SK-N-SH (cell line): ENCODE measurements around the gene STRIP2. TPM values are rescaled to one million over a fixed set of nuclear protein-coding genes. Genes with fewer than 3 reads are reported as not detected.

Source experiments
- CTCF ChIA-PET: fragments of 300-600, 350-600 bp; formaldehyde crosslinking; extraction: SDS; loops from one replicate; lab custom pipeline; 2021; lab: Yijun Ruan, JAX
- POLR2A ChIA-PET: fragments of 350-600 bp; sonication (Branson Sonifier 250); formaldehyde crosslinking; extraction: SDS; loops from one replicate; lab custom pipeline; 2020; ENCODE audit warnings: antibody characterized with exemption, inconsistent platforms; lab: Yijun Ruan, JAX
- DNase-seq: peaks from one replicate; pipeline ENCODE4 v3.0.0; 2012
- H2AFZ ChIP-seq: fragments of 200-600 bp; sonication (generic); 2 replicates; pipeline ENCODE4 v1.8.1; 2016; ENCODE audit warnings: antibody characterized with exemption, mild to moderate bottlenecking, low read depth
- H3F3A ChIP-seq: fragments of 200-600 bp; sonication (generic); replicated peaks from 2 replicates; pipeline ENCODE3; 2016; ENCODE audit warnings: antibody characterized with exemption, mild to moderate bottlenecking; ENCODE audit not compliant: insufficient read depth
- H3K27ac ChIP-seq, 2 experiments: fragments of 200-500 bp in 1 of 2; fragments of 200-600 bp in 1 of 2; sonication (Bioruptor generic) in 1 of 2; sonication (generic), shearing (Covaris generic) in 1 of 2; 2 replicates each; pipeline versions ENCODE4 v1.5.1 to v1.6.1; 2014 to 2016; ENCODE audit warnings: low read depth in 2 of 2, inconsistent platforms in 1 of 2, low read length in 1 of 2, mild to moderate bottlenecking in 1 of 2, mixed read lengths in 1 of 2
- H3K27me3 ChIP-seq: fragments of 200-600 bp; sonication (generic), shearing (Covaris generic); 2 replicates; pipeline ENCODE4 v1.6.1; 2016; ENCODE audit warnings: mixed run types; ENCODE audit not compliant: insufficient read depth
- H3K36me3 ChIP-seq, 2 experiments: fragments of 200-500 bp in 1 of 2; fragments of 200-600 bp in 1 of 2; sonication (Bioruptor generic) in 1 of 2; sonication (generic) in 1 of 2; replicated peaks in 1 of 2; 2 replicates each; pipeline versions ENCODE3 to v1.5.1; 2014 to 2016; ENCODE audit warnings: low read length in 1 of 2, mild to moderate bottlenecking in 1 of 2; ENCODE audit not compliant: insufficient read depth in 2 of 2, control insufficient read depth in 1 of 2
- H3K4me1 ChIP-seq, 2 experiments: fragments of 200-500 bp in 1 of 2; fragments of 200-600 bp in 1 of 2; sonication (Bioruptor generic) in 1 of 2; sonication (generic), shearing (Covaris generic) in 1 of 2; 2 replicates each; pipeline versions ENCODE4 v1.5.1 to v1.6.1; 2014 to 2016; ENCODE audit warnings: low read depth in 1 of 2, low read length in 1 of 2, mixed run types in 1 of 2; ENCODE audit not compliant: insufficient read depth in 2 of 2, control insufficient read depth in 1 of 2
- H3K4me2 ChIP-seq: fragments of 200-600 bp; sonication (generic), shearing (Covaris generic); 2 replicates; pipeline ENCODE4 v1.6.1; 2017; ENCODE audit warnings: mixed run types
- H3K4me3 ChIP-seq, 2 experiments: fragments of 200-500 bp in 1 of 2; fragments of 200-600 bp in 1 of 2; sonication (Bioruptor generic) in 1 of 2; sonication (generic), shearing (Covaris generic) in 1 of 2; 2 replicates each; pipeline versions ENCODE4 v1.5.1 to v1.8.1; 2014 to 2016; ENCODE audit warnings: low read depth in 2 of 2, inconsistent platforms in 1 of 2, low read length in 1 of 2, mild to moderate bottlenecking in 1 of 2, mixed read lengths in 1 of 2, moderate library complexity in 1 of 2
- H3K79me2 ChIP-seq: fragments of 200-600 bp; sonication (generic); 2 replicates; pipeline ENCODE4 v1.8.1; 2017; ENCODE audit warnings: mild to moderate bottlenecking; ENCODE audit not compliant: insufficient read depth
- H3K9ac ChIP-seq: fragments of 200-600 bp; sonication (generic); 2 replicates; pipeline ENCODE4 v1.6.1; 2017; ENCODE audit warnings: mixed run types
- H3K9me2 ChIP-seq: fragments of 200-600 bp; sonication (generic); 2 replicates; pipeline ENCODE4 v1.6.1; 2017; ENCODE audit warnings: mixed run types
- H3K9me3 ChIP-seq: fragments of 200-600 bp; sonication (generic); 2 replicates; pipeline ENCODE4 v1.6.1; 2017; ENCODE audit warnings: mixed run types, mild to moderate bottlenecking, moderate library complexity
- H4K20me1 ChIP-seq: fragments of 200-600 bp; sonication (generic); 2 replicates; pipeline ENCODE4 v1.6.1; 2017; ENCODE audit warnings: mild to moderate bottlenecking, mixed run types; ENCODE audit not compliant: insufficient read depth
- CTCF ChIP-seq: fragments of 200-600 bp; sonication (generic); IDR thresholded peaks from 2 replicates; pipeline ENCODE4 v1.6.1; 2017; ENCODE audit warnings: antibody characterized with exemption, mild to moderate bottlenecking, moderate library complexity
- EP300 ChIP-seq, 2 experiments: IDR thresholded peaks; 2 replicates each; pipeline versions ENCODE4 v1.4.0 to v1.6.1; 2012; ENCODE audit warnings: borderline replicate concordance in 1 of 2, low read depth in 1 of 2, low read length in 1 of 2
- FOXJ3 ChIP-seq: sonication (generic); formaldehyde crosslinking; IDR thresholded peaks from 2 replicates; pipeline ENCODE4 v1.5.1; 2020; ENCODE audit warnings: mild to moderate bottlenecking, missing genetic modification reagents
- FOXM1 ChIP-seq: IDR thresholded peaks from 2 replicates; pipeline ENCODE4 v1.4.0; 2012; ENCODE audit warnings: low read depth, mild to moderate bottlenecking
- GABPA ChIP-seq: IDR thresholded peaks from 2 replicates; pipeline ENCODE4 v1.4.0; 2012; ENCODE audit warnings: low read depth, mild to moderate bottlenecking
- GATA2 ChIP-seq: sonication (generic); formaldehyde crosslinking; IDR thresholded peaks from 2 replicates; pipeline ENCODE4 v1.5.0; 2020; ENCODE audit warnings: mild to moderate bottlenecking, missing genetic modification reagents
- MEF2A ChIP-seq: IDR thresholded peaks from 2 replicates; pipeline ENCODE4 v1.4.0; 2012; ENCODE audit warnings: low read depth, borderline replicate concordance
- MXI1 ChIP-seq: IDR thresholded peaks from 2 replicates; pipeline ENCODE4 v1.6.1; 2012; ENCODE audit warnings: mild to moderate bottlenecking, low read depth, low read length, improper control_type of control experiment
- REST ChIP-seq: IDR thresholded peaks from 2 replicates; pipeline ENCODE4 v1.6.1; 2012; ENCODE audit warnings: mild to moderate bottlenecking, low read depth, low read length, moderate library complexity
- USF2 ChIP-seq: fragments of 150-350 bp; IDR thresholded peaks from 2 replicates; pipeline ENCODE4 v1.6.1; 2017; ENCODE audit warnings: antibody characterized with exemption, low read length, low read depth, borderline replicate concordance
- WGBS: methylation state at CpG from one replicate; pipeline ENCODE4 v1.1.6; 2017; ENCODE audit warnings: low lambda C conversion rate; 5-methylcytosine and 5-hydroxymethylcytosine counted together
- polyA plus RNA-seq, 3 experiments: library from polyadenylated mRNA; depleted of rRNA; stranded (reverse); fragments of >200 nt; gene quantifications; 2 replicates each; pipeline ENCODE4 v1.2.3, GENCODE V29; 2012
- TF ChIP-seq, protein P1 (sequence below): fragments of 150-350 bp; IDR thresholded peaks from 2 replicates; pipeline ENCODE4 v1.6.1; 2016; ENCODE audit warnings: mild to moderate bottlenecking, low read depth, low read length
- TF ChIP-seq, protein P2 (sequence below): IDR thresholded peaks from 2 replicates; pipeline ENCODE4 v1.4.0; 2012; ENCODE audit warnings: low read depth

The STRIP2 gene
- polyA plus RNA-seq, 1 of the 3 experiments (the other 2 are of a cell fraction) = 4.9 TPM

DNA sequence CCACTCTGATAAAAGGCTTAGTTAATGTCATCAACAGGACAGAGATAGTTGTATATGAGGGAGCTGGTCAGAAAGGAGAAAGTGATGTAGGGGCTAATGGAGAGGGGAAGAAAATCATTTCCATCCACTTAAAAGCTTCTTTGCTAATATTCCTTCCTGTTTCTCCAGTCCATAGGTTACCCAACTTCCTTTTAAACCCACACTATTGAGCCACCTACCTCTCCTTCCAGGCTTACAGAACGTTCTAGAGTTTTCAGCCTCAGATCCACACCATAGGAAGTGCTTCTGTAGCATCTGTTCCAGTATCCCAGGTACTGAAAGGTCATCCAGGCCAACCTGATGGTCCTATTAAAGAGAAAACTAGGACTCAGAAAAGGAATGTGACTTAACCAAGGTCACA lies 28.2 kb downstream of the STRIP2 start (continued):
- TF ChIP-seq FOXJ3 (CRISPR knock-in tag) = no peak

- H3K27ac ChIP-seq = no peak overlapping the region
- H3K9ac ChIP-seq = no peak overlapping the region
- H3K4me3 ChIP-seq = no peak overlapping the region
- no peak overlapping the region for H3K4me2 ChIP-seq
- H3F3A ChIP-seq = no peaks in the 10 kb centered on the region
- WGBS = 96% methylated on average over 4 of the region's 4 CpGs
- TF ChIP-seq MXI1 = no peak
- TF ChIP-seq, protein P1, sequence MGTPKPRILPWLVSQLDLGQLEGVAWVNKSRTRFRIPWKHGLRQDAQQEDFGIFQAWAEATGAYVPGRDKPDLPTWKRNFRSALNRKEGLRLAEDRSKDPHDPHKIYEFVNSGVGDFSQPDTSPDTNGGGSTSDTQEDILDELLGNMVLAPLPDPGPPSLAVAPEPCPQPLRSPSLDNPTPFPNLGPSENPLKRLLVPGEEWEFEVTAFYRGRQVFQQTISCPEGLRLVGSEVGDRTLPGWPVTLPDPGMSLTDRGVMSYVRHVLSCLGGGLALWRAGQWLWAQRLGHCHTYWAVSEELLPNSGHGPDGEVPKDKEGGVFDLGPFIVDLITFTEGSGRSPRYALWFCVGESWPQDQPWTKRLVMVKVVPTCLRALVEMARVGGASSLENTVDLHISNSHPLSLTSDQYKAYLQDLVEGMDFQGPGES = no peak
- no peak for TF ChIP-seq MEF2A
- no peak for TF ChIP-seq USF2
- no peak for TF ChIP-seq FOXM1
- no peak for TF ChIP-seq GABPA
- H3K9me2 ChIP-seq = no peaks in the 10 kb centered on the region
- peaks cover 0 to 11% of the 10 kb centered on the region in 2 experiments; a peak in 2 of 4 replicates for H3K4me1 ChIP-seq
- no peak for DNase-seq
- peaks cover 4 to 26% of the 10 kb centered on the region in 2 experiments for H3K36me3 ChIP-seq
- no peaks in the 10 kb centered on the region for H3K27me3 ChIP-seq
- H2AFZ ChIP-seq = no peak overlapping the region
- H4K20me1 ChIP-seq = no peaks in the 10 kb centered on the region
- ChIA-PET POLR2A (no interaction called here), CTCF (interaction anchor here (0.8 to 14.8 kb wide), 9 partner anchors 31 to 246 kb away, joined by 3 to 397 read pairs (median 4); no protein-coding TSS in a partner anchor)
- H3K79me2 ChIP-seq = no peaks in the 10 kb centered on the region
- H3K9me3 ChIP-seq = no peaks in the 10 kb centered on the region
Measured at GRCh38 chr7:129464194-129464593, 30.0 kb downstream of the STRIP2 start.

DNA sequence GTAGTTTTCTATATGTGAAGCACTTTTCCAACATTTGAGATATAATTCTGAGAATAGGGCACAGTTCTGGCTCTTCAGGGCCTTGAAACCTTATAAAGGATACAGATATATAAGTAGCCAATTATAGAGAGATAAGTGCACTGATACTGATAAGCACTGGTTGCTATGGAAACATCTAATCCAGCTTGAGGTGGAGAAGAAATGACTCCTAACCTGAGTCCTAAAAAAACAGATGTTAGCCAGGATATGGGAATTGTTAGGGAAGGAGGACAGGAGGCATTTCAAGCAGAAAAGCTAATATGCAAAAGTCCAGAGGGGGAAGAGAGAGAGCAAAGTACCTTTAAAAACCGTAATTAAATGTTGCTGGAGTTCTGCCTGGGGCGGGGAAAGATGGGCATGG lies 30.8 kb downstream of the STRIP2 start:
- H3K36me3 ChIP-seq = peaks cover 2 to 21% of the 10 kb centered on the region in 2 experiments
- no peaks in the 10 kb centered on the region for H3F3A ChIP-seq
- ChIA-PET POLR2A (no interaction called here), CTCF (interaction anchor here (0.7 to 14.8 kb wide), 16 partner anchors 14 to 301 kb away, joined by 3 to 397 read pairs (median 4); partner anchors contain the start of gene STRIP2)
- 64% methylated on average over 2 of the region's 2 CpGs for WGBS
- H3K9me3 ChIP-seq = no peaks in the 10 kb centered on the region
- H3K9ac ChIP-seq = no peak overlapping the region
- no peak overlapping the region for H3K27ac ChIP-seq
- DNase-seq = peak; percentile 45
- H2AFZ ChIP-seq = no peak overlapping the region
- H3K4me3 ChIP-seq = no peak overlapping the region
- no peaks in the 10 kb centered on the region for H3K27me3 ChIP-seq
- TF ChIP-seq, protein P2, sequence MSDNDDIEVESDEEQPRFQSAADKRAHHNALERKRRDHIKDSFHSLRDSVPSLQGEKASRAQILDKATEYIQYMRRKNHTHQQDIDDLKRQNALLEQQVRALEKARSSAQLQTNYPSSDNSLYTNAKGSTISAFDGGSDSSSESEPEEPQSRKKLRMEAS = no peak
- TF ChIP-seq CTCF (no peak), EP300 (IDR thresholded peaks at IDR 0.05; ENCODE audit: borderline replicate concordance in 1 of 2, low read depth in 1 of 2, low read length in 1 of 2) (no peak), GATA2 (CRISPR knock-in tag) (peak; percentile 50), MXI1 (no peak), REST (no peak)
- no peaks in the 10 kb centered on the region for H3K9me2 ChIP-seq
- H4K20me1 ChIP-seq = no peaks in the 10 kb centered on the region
- no peak overlapping the region for H3K4me2 ChIP-seq
- no peaks in the 10 kb centered on the region for H3K79me2 ChIP-seq
- peaks cover 0 to 18% of the 10 kb centered on the region in 2 experiments; a peak in 2 of 4 replicates for H3K4me1 ChIP-seq
